Colonic mucosa (tissue), 4 donors: Measurements from ENCODE around the gene EID3. TPM values are rescaled to one million over a fixed set of nuclear protein-coding genes. Genes with fewer than 3 reads are reported as not detected.

Experiments used
- DNase-seq: peaks from one replicate; pipeline ENCODE4 v3.0.0-alpha.2; 2020
- H3K27ac ChIP-seq: fragments of 200-600 bp; one replicate; pipeline ENCODE4 v1.8.0; 2021
- H3K27me3 ChIP-seq: fragments of 200-600 bp; one replicate; pipeline ENCODE4 v1.8.0; 2021
- H3K36me3 ChIP-seq: fragments of 200-600 bp; one replicate; pipeline ENCODE4 v1.8.0; 2021
- H3K4me1 ChIP-seq: fragments of 200-600 bp; one replicate; pipeline ENCODE4 v1.8.0; 2021; ENCODE audit warnings: mild to moderate bottlenecking
- H3K4me3 ChIP-seq: fragments of 200-600 bp; one replicate; pipeline ENCODE4 v1.8.0; 2021
- H3K9ac ChIP-seq, 2 donors: one replicate each; pipeline ENCODE4 v1.7.0; 2013; ENCODE audit warnings: control low read depth in 2 of 2, low read depth in 2 of 2, low read length in 2 of 2
- H3K9me3 ChIP-seq: fragments of 200-600 bp; one replicate; pipeline ENCODE4 v1.8.0; 2021
- intact Hi-C: fragments of 100-400 bp; cut with DNase I; formaldehyde crosslinking; loops from one replicate; pipeline ENCODE4 v1.14.1; 2022
- total RNA-seq, 2 donors: library from RNA; stranded (reverse); fragmentation: NEBNext Ultra II Directional in 1 of 2; extraction: Animal tissue kit (Norgen Biotek cat#: 25700) in 1 of 2; gene quantifications; one replicate each; pipeline ENCODE4 v1.2.1, GENCODE V29; 2021
- TF ChIP-seq, protein P1 (sequence below): fragments of 200-600 bp; IDR thresholded peaks from one replicate; pipeline ENCODE4 v1.8.0; 2022; ENCODE audit warnings: antibody characterized with exemption, mild to moderate bottlenecking
- donor health status: healthy.
- donor health status: DM: no; HTN: no; CAD: no.
- donor health status: DM: no; HTN: no; CAD: no.

EID3 gene
- total RNA-seq, 2 donors from 2014 or later, result 0.98 to 2.5 TPM

DNA sequence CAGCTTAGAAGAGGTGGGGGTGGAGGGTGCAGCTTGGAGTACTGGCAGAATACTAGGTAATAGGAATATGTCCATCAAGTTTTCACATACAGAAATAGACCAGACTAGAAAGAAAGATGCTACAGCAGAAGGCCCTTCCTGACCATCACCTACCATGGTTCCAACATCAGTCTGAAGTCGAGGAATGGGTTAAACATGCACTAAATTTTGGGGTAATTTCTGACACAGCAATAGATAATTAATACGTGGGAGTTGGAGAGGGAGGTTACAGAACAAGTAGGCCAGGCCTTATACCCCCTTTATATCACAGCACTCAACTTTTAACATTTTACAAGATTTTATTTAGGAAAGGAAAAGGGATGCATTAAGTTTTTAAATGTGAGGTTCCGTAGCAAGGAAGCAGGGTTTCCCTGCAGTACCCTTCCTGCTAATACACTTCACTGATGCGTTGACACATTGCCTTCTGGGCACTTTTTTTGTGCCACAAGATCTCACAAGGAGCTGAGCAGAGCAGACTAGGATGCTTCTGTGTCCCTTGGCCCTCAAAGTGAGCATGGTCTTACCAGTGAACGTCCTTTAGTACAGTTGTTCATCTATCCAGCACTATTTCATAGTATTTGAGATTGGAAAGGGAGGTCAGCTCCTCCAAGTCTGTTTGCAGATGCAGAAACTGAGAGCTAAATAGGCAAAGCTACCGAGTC lies 50.8 kb downstream of the EID3 start:
- Histone ChIP-seq H3K36me3 (no peaks in the 10 kb centered on the region), H3K27me3 (no peaks in the 10 kb centered on the region), H3K4me1 (no peaks in the 10 kb centered on the region), H3K9ac (no peak overlapping the region), H3K4me3 (no peak overlapping the region), H3K27ac (no peak overlapping the region), H3K9me3 (no peaks in the 10 kb centered on the region)
- TF ChIP-seq, protein P1, sequence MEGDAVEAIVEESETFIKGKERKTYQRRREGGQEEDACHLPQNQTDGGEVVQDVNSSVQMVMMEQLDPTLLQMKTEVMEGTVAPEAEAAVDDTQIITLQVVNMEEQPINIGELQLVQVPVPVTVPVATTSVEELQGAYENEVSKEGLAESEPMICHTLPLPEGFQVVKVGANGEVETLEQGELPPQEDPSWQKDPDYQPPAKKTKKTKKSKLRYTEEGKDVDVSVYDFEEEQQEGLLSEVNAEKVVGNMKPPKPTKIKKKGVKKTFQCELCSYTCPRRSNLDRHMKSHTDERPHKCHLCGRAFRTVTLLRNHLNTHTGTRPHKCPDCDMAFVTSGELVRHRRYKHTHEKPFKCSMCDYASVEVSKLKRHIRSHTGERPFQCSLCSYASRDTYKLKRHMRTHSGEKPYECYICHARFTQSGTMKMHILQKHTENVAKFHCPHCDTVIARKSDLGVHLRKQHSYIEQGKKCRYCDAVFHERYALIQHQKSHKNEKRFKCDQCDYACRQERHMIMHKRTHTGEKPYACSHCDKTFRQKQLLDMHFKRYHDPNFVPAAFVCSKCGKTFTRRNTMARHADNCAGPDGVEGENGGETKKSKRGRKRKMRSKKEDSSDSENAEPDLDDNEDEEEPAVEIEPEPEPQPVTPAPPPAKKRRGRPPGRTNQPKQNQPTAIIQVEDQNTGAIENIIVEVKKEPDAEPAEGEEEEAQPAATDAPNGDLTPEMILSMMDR, result no peak
- intact Hi-C loops, result loop anchor here (10.0 kb wide), 1 partner anchor 50 kb away; the partner anchor contains the start of gene EID3
- DNase-seq, result no peak

Other genes with a start within 250 kb of the EID3 start
- 10 to 100 TPM in 1 of 2 donors, 1 to 10 TPM in 1; 7.6 to 11.1 TPM for gene HCFC2, start 239.2 kb upstream of the EID3 start, total RNA-seq
- gene NFYB, start 165.5 kb upstream of the EID3 start, total RNA-seq, result 10 to 100 TPM; 15.6 to 19.8 TPM
- gene TXNRD1, start 88.0 kb upstream of the EID3 start, total RNA-seq, result 100 to 1,000 TPM; 110 to 129 TPM
- 1 to 10 TPM; 2.9 to 4.9 TPM for gene CHST11, start 153.2 kb downstream of the EID3 start, total RNA-seq